Activated B cell treated with CpG ODN at 0.5 μM for 24 hours (primary cell): ENCODE results near the gene KCND3. TPM values are rescaled to one million over a fixed set of nuclear protein-coding genes. Genes with fewer than 3 reads are reported as not detected.
A peak's percentile ranks its signal among the peaks of the same experiment; 100 is the strongest.

Source experiments
- ATAC-seq: fragments of 200-7000 bp; cut with Tn5 transposase; one replicate; pipeline ENCODE4 v1.10.0; 2021; ENCODE audit warnings: low read depth, mild to moderate bottlenecking, moderate library complexity
- CTCF ChIA-PET: fragments of 350-600 bp; sonication (Branson Sonifier 250); formaldehyde crosslinking; loops from one replicate; lab custom pipeline; 2021; ENCODE audit warnings: antibody characterized with exemption; lab: Charles Lee
- POLR2A ChIA-PET: fragments of 350-600 bp; sonication (Branson Sonifier 250); formaldehyde crosslinking; loops from one replicate; lab custom pipeline; 2021; ENCODE audit warnings: antibody characterized with exemption; lab: Charles Lee
- DNase-seq: peaks from one replicate; pipeline ENCODE4 v3.0.0; 2022
- H3K27ac Mint-ChIP-seq: one replicate; pipeline ENCODE4 v1.8.0; 2020; ENCODE audit warnings: mixed read lengths
- H3K27me3 Mint-ChIP-seq: one replicate; pipeline ENCODE4 v1.8.0; 2021; ENCODE audit warnings: mixed read lengths
- H3K36me3 Mint-ChIP-seq: one replicate; pipeline ENCODE4 v1.8.0; 2021; ENCODE audit warnings: low read depth, mixed read lengths
- H3K4me1 Mint-ChIP-seq: one replicate; pipeline ENCODE4 v1.8.0; 2021; ENCODE audit warnings: mixed read lengths
- H3K4me3 Mint-ChIP-seq: one replicate; pipeline ENCODE4 v1.8.0; 2020; ENCODE audit warnings: mild to moderate bottlenecking, mixed read lengths
- H3K9me3 Mint-ChIP-seq: one replicate; pipeline ENCODE4 v1.8.0; 2020; ENCODE audit warnings: mixed read lengths
- CTCF ChIP-seq: fragments of 200-600 bp; IDR thresholded peaks from one replicate; pipeline ENCODE4 v1.8.0; 2022; ENCODE audit warnings: antibody characterized with exemption, mild to moderate bottlenecking
- intact Hi-C: fragments of 100-400 bp; cut with micrococcal nuclease; formaldehyde crosslinking; loops from one replicate; pipeline ENCODE4 v1.15.1; 2024
- total RNA-seq: library from RNA; stranded (reverse); gene quantifications from 2 replicates; pipeline ENCODE4 v1.2.3, GENCODE V29; 2022

The KCND3 gene
- total RNA-seq, 1 donor from 2014 or later: 0.04 TPM

GRCh38 chr1:111879081-111879480, 110.4 kb downstream of the KCND3 start:
- CTCF ChIA-PET: no interaction called here
- intact Hi-C loops: no loop called here
- POLR2A ChIA-PET: no interaction called here
- H3K4me1 Mint-ChIP-seq: peaks cover 25% of the 10 kb centered on the region
- ATAC-seq (no peak), DNase-seq (no peak)
- H3K27me3 Mint-ChIP-seq: peaks cover 28% of the 10 kb centered on the region
- H3K27ac Mint-ChIP-seq: no peak overlapping the region
- H3K36me3 Mint-ChIP-seq: no peaks in the 10 kb centered on the region
- TF ChIP-seq CTCF: no peak
- H3K9me3 Mint-ChIP-seq: no peaks in the 10 kb centered on the region
- H3K4me3 Mint-ChIP-seq: no peak overlapping the region

GRCh38 chr1:111878649-111879048, 110.8 kb downstream of the KCND3 start:
- DNase-seq (no peak), ATAC-seq (peak; percentile 87)
- intact Hi-C loops: no loop called here
- TF ChIP-seq CTCF: no peak
- H3K9me3 Mint-ChIP-seq: no peaks in the 10 kb centered on the region
- POLR2A ChIA-PET: no interaction called here
- no peak overlapping the region for H3K27ac Mint-ChIP-seq
- peaks cover 26% of the 10 kb centered on the region for H3K27me3 Mint-ChIP-seq
- peaks cover 25% of the 10 kb centered on the region for H3K4me1 Mint-ChIP-seq
- CTCF ChIA-PET: no interaction called here
- no peaks in the 10 kb centered on the region for H3K36me3 Mint-ChIP-seq
- H3K4me3 Mint-ChIP-seq: no peak overlapping the region

DNA sequence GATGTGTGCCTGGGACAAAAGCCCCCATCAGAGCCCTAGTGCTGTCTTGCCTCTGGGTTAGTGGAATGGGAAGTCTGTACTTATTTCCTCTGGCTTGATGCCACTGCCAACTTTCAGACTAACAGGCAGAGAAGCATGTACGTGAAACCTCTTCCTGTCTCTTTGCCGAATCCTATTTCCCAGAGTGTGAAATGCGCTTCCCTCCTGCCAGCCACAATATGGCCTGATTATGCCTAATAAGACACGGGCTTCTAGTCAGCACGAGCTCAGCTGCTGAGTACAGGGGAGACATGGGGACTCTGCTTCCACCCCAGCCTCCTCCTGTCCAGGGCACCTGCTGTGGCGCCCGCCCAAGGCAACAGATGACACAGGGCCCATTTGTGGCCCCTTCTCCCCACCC, 111.4 kb downstream of the KCND3 start:
- Mint-ChIP-seq H3K27me3 (peaks cover 26% of the 10 kb centered on the region), H3K36me3 (no peaks in the 10 kb centered on the region), H3K4me1 (peaks cover 25% of the 10 kb centered on the region), H3K9me3 (no peaks in the 10 kb centered on the region), H3K27ac (no peak overlapping the region), H3K4me3 (no peak overlapping the region)
- no peak for DNase-seq
- POLR2A ChIA-PET: no interaction called here
- ATAC-seq: no peak
- CTCF ChIA-PET: no interaction called here
- intact Hi-C loops: no loop called here
- no peak for TF ChIP-seq CTCF

- peaks cover 19% of the 10 kb centered on the region for H3K27me3 Mint-ChIP-seq
- H3K27ac Mint-ChIP-seq: no peak overlapping the region
- TF ChIP-seq CTCF: no peak
- no peaks in the 10 kb centered on the region for H3K36me3 Mint-ChIP-seq
- ChIA-PET POLR2A (no interaction called here), CTCF (no interaction called here)
- intact Hi-C loops: no loop called here
- H3K4me1 Mint-ChIP-seq: peaks cover 25% of the 10 kb centered on the region
- no peak for ATAC-seq
- H3K4me3 Mint-ChIP-seq: no peak overlapping the region
- no peak for DNase-seq
- no peaks in the 10 kb centered on the region for H3K9me3 Mint-ChIP-seq
These were observed 112.8 kb downstream of the KCND3 start for GRCh38 chr1:111876631-111877030.

DNA sequence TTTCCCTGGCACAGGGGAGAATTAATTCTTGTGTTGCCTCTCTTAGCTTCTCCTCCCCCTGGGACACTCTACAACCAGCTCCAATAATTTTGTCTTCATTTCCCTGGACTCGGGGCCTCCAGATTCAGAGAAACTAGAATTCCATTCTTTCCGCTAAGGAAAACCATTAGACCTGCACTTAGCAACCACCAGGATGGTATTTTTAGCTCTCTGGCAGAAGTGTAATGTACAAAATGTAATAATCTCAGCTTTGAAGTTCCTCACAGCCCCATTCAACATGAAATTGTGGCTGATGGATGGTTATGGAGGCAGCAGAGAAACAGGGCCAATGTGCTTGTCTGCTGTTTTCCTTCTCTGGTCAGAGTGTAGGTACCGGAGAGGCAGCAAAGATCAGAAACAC, 113.8 kb downstream of the KCND3 start:
- Mint-ChIP-seq H3K36me3 (no peaks in the 10 kb centered on the region), H3K27ac (no peak overlapping the region), H3K4me3 (no peak overlapping the region), H3K9me3 (no peaks in the 10 kb centered on the region), H3K27me3 (peaks cover 14% of the 10 kb centered on the region), H3K4me1 (peaks cover 25% of the 10 kb centered on the region)
- ChIA-PET CTCF (no interaction called here), POLR2A (no interaction called here)
- no peak for TF ChIP-seq CTCF
- ATAC-seq (no peak), DNase-seq (no peak)
- intact Hi-C loops: no loop called here
